Trophoblast cell (in vitro differentiated cells and primary cell): ENCODE data around the gene ADCY9.
"Not testable (repeated sequence)": the region's sequence is repeated elsewhere in the genome, so short reads cannot be mapped to it uniquely, and the experiment has no call there.

Experiments used
- DNase-seq, 2 donors: peaks; one replicate each; pipeline ENCODE4 v3.0.0-alpha.2; 2016
- H2AFZ ChIP-seq: 2 replicates; pipeline ENCODE4 v1.6.1; 2013; ENCODE audit warnings: low read length, moderate library complexity, mild to moderate bottlenecking; ENCODE audit not compliant: insufficient read depth, poor library complexity
- H2AK5ac ChIP-seq: 2 replicates; pipeline ENCODE4 v1.6.1; 2013; ENCODE audit warnings: mild to moderate bottlenecking, low read length
- H2BK120ac ChIP-seq: 2 replicates; pipeline ENCODE4 v1.6.1; 2013; ENCODE audit warnings: low read length, mild to moderate bottlenecking, moderate library complexity; ENCODE audit not compliant: insufficient read depth, poor library complexity
- H2BK12ac ChIP-seq: 2 replicates; pipeline ENCODE4 v1.6.1; 2013; ENCODE audit warnings: mild to moderate bottlenecking, low read length, moderate library complexity
- H2BK5ac ChIP-seq: 2 replicates; pipeline ENCODE4 v1.6.1; 2013; ENCODE audit warnings: low read length, low read depth, moderate library complexity, mild to moderate bottlenecking; ENCODE audit not compliant: poor library complexity
- H3K14ac ChIP-seq: 2 replicates; pipeline ENCODE4 v1.6.1; 2013; ENCODE audit warnings: mild to moderate bottlenecking, low read length
- H3K18ac ChIP-seq: 2 replicates; pipeline ENCODE4 v1.6.1; 2013; ENCODE audit warnings: mild to moderate bottlenecking, low read length
- H3K23ac ChIP-seq: 2 replicates; pipeline ENCODE4 v1.6.1; 2013; ENCODE audit warnings: low read length
- H3K27ac ChIP-seq: 2 replicates; pipeline ENCODE4 v1.5.1; 2013; ENCODE audit warnings: low read depth, mild to moderate bottlenecking, inconsistent platforms, low read length, moderate library complexity
- H3K27me3 ChIP-seq: 2 replicates; pipeline ENCODE4 v1.6.1; 2013; ENCODE audit warnings: inconsistent platforms, mild to moderate bottlenecking, low read length, moderate library complexity; ENCODE audit not compliant: insufficient read depth
- H3K36me3 ChIP-seq, 2 experiments: 1 replicate in 1 of 2; 2 replicates in 1 of 2; pipeline ENCODE4 v1.6.1; 2013; ENCODE audit warnings: low read length in 2 of 2, mild to moderate bottlenecking in 2 of 2, moderate library complexity in 1 of 2; ENCODE audit not compliant: insufficient read depth in 2 of 2, control insufficient read depth in 1 of 2
- H3K4ac ChIP-seq: 2 replicates; pipeline ENCODE4 v1.6.1; 2013; ENCODE audit warnings: low read depth, mild to moderate bottlenecking, low read length, moderate library complexity
- H3K4me1 ChIP-seq, 2 experiments: 1 replicate in 1 of 2; 2 replicates in 1 of 2; pipeline ENCODE4 v1.6.1; 2013; ENCODE audit warnings: low read length in 2 of 2, mild to moderate bottlenecking in 2 of 2, moderate library complexity in 1 of 2; ENCODE audit not compliant: insufficient read depth in 2 of 2, control insufficient read depth in 1 of 2
- H3K4me2 ChIP-seq: 2 replicates; pipeline ENCODE4 v1.6.1; 2013; ENCODE audit warnings: inconsistent platforms, mild to moderate bottlenecking, low read length, moderate library complexity
- H3K4me3 ChIP-seq: 2 replicates; pipeline ENCODE4 v1.5.1; 2013; ENCODE audit warnings: mild to moderate bottlenecking, low read depth, low read length, inconsistent platforms
- H3K79me1 ChIP-seq: one replicate; pipeline ENCODE4 v1.6.1; 2013; ENCODE audit warnings: low read length
- H3K79me2 ChIP-seq: 2 replicates; pipeline ENCODE4 v1.6.1; 2013; ENCODE audit warnings: low read length, mild to moderate bottlenecking; ENCODE audit not compliant: control insufficient read depth, insufficient read depth, poor library complexity
- H3K9ac ChIP-seq: 2 replicates; pipeline ENCODE4 v1.6.1; 2013; ENCODE audit warnings: mild to moderate bottlenecking, low read length
- H3K9me3 ChIP-seq: 2 replicates; pipeline ENCODE4 v1.6.1; 2013; ENCODE audit warnings: low read depth, mild to moderate bottlenecking, control low read depth, inconsistent platforms, low read length; ENCODE audit not compliant: insufficient read depth
- H4K12ac ChIP-seq: 2 replicates; pipeline ENCODE4 v1.6.1; 2013; ENCODE audit warnings: low read depth, mild to moderate bottlenecking, low read length, moderate library complexity
- H4K8ac ChIP-seq: 2 replicates; pipeline ENCODE4 v1.6.1; 2013; ENCODE audit warnings: low read depth, mild to moderate bottlenecking, low read length, moderate library complexity
- H4K91ac ChIP-seq: one replicate; pipeline ENCODE4 v1.6.1; 2013; ENCODE audit warnings: low read depth, mild to moderate bottlenecking, low read length, moderate library complexity
- WGBS: extraction: QIAGEN DNeasy Blood & Tissue Kit; methylation state at CpG from one replicate; pipeline ENCODE4 v1.1.7; 2013; ENCODE audit warnings: missing lambda C conversion rate; ENCODE audit not compliant: insufficient read length, insufficient coverage; ENCODE audit errors: extremely low coverage; 5-methylcytosine and 5-hydroxymethylcytosine counted together

Gene ADCY9

DNA sequence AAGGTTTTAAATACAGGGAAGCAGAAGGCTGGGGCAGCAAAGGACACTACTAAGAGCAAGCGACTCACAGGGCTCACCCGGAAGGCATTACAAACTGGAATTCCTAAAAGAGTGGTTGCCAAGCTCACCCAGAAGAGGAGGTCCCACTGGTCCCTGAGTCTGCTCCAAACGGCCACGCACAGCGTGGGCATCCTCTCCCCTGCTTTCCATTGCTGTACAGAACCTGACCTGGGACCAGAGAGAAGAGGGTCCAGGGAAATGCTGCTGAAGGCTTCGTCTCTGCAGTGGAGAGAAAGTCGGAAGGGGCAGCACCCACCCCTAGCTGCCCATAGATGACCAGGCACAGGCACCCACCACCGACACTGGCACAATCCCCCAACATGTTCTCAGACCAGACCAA is 67.2 kb downstream of the ADCY9 start:
- no peak overlapping the region for H4K91ac ChIP-seq
- no peaks in the 10 kb centered on the region for H3K27me3 ChIP-seq
- no peak for DNase-seq
- H4K8ac ChIP-seq, result no peak overlapping the region
- no peak overlapping the region for H3K9ac ChIP-seq
- H3K4ac ChIP-seq, result no peak overlapping the region
- H3K23ac ChIP-seq, result no peak overlapping the region
- no peak overlapping the region for H2BK5ac ChIP-seq
- no peak overlapping the region for H4K12ac ChIP-seq
- H3K79me1 ChIP-seq, result no peaks in the 10 kb centered on the region
- no peaks in the 10 kb centered on the region for H3K4me1 ChIP-seq
- peaks cover 2% of the 10 kb centered on the region for H3K9me3 ChIP-seq
- H2BK120ac ChIP-seq, result no peak overlapping the region
- H3K27ac ChIP-seq, result no peak overlapping the region
- no CpG with 5 or more reads among the region's 8 CpGs for WGBS
- H2AK5ac ChIP-seq, result no peak overlapping the region
- no peak overlapping the region for H2AFZ ChIP-seq
- H3K36me3 ChIP-seq, result no peaks in the 10 kb centered on the region
- H3K14ac ChIP-seq, result no peak overlapping the region
- H2BK12ac ChIP-seq, result no peak overlapping the region
- H3K4me3 ChIP-seq, result no peak overlapping the region
- no peaks in the 10 kb centered on the region for H3K79me2 ChIP-seq
- H3K18ac ChIP-seq, result no peak overlapping the region
- H3K4me2 ChIP-seq, result no peak overlapping the region

DNA sequence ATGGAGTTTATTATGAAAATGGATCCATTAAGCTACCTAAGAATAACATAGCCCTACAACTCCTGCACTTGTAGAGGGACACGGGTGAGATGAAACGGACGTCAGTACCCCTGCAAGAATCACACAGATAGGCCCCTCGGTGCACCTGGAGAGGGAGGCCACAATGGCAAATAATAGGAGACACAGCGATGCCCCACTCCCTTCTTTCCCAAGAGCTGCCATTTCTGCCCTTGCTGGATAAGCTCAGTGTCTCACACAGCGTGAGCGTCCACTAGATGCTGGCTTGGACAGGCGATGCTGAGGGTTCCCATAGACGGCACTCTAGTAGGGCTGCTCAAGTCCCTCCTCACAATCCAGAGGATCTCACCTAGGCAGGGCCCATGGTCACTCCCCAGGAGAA is 67.8 kb downstream of the ADCY9 start:
- no peak overlapping the region for H4K91ac ChIP-seq
- no peak for DNase-seq
- no peak overlapping the region for H3K18ac ChIP-seq
- no peak overlapping the region for H3K4me3 ChIP-seq
- no peak overlapping the region for H3K27ac ChIP-seq
- H3K79me2 ChIP-seq, result no peaks in the 10 kb centered on the region
- no CpG with 5 or more reads among the region's 9 CpGs for WGBS
- H3K9me3 ChIP-seq, result peaks cover 2% of the 10 kb centered on the region
- H3K4me1 ChIP-seq, result no peaks in the 10 kb centered on the region
- H4K12ac ChIP-seq, result no peak overlapping the region
- no peak overlapping the region for H3K23ac ChIP-seq
- H3K9ac ChIP-seq, result no peak overlapping the region
- no peaks in the 10 kb centered on the region for H3K36me3 ChIP-seq
- H3K14ac ChIP-seq, result no peak overlapping the region
- H2AK5ac ChIP-seq, result no peak overlapping the region
- H4K8ac ChIP-seq, result no peak overlapping the region
- H3K27me3 ChIP-seq, result no peaks in the 10 kb centered on the region
- no peak overlapping the region for H3K4ac ChIP-seq
- H3K79me1 ChIP-seq, result no peaks in the 10 kb centered on the region
- H3K4me2 ChIP-seq, result no peak overlapping the region
- no peak overlapping the region for H2AFZ ChIP-seq
- no peak overlapping the region for H2BK12ac ChIP-seq
- H2BK5ac ChIP-seq, result no peak overlapping the region
- no peak overlapping the region for H2BK120ac ChIP-seq

DNA sequence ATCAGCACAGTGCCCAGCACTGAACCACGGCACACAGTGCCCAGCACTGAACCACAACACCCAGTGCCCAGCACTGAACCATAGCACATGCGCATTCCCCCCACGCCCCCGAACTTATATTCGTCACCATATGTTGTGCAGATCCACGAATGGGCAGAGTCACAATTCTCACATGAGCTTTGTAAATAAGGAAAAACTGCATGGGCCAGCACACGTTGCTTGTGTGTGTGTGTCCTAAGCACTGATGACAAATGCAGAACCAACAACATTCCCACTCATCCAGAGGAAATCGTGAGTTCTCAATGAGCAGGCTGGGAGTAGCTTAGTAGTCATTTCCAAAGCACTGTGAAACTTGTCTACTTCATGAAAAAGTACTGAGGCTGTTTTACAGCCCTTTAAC is 70.0 kb downstream of the ADCY9 start:
- H3K9ac ChIP-seq, result no peak overlapping the region
- no peak overlapping the region for H4K8ac ChIP-seq
- H3K27ac ChIP-seq, result no peak overlapping the region
- H2BK12ac ChIP-seq, result no peak overlapping the region
- H3K14ac ChIP-seq, result no peak overlapping the region
- no peak overlapping the region for H3K4ac ChIP-seq
- no peaks in the 10 kb centered on the region for H3K36me3 ChIP-seq
- H3K9me3 ChIP-seq, result peaks cover 2% of the 10 kb centered on the region
- no peak overlapping the region for H3K23ac ChIP-seq
- no peak overlapping the region for H2AFZ ChIP-seq
- WGBS, result no CpG with 5 or more reads among the region's 8 CpGs
- H3K4me1 ChIP-seq, result no peaks in the 10 kb centered on the region
- H4K91ac ChIP-seq, result no peak overlapping the region
- H3K4me2 ChIP-seq, result no peak overlapping the region
- H2BK5ac ChIP-seq, result no peak overlapping the region
- no peak overlapping the region for H2AK5ac ChIP-seq
- DNase-seq, result no peak
- no peak overlapping the region for H4K12ac ChIP-seq
- H3K18ac ChIP-seq, result no peak overlapping the region
- no peaks in the 10 kb centered on the region for H3K79me2 ChIP-seq
- no peaks in the 10 kb centered on the region for H3K79me1 ChIP-seq
- H2BK120ac ChIP-seq, result no peak overlapping the region
- no peak overlapping the region for H3K4me3 ChIP-seq
- H3K27me3 ChIP-seq, result no peaks in the 10 kb centered on the region

DNA sequence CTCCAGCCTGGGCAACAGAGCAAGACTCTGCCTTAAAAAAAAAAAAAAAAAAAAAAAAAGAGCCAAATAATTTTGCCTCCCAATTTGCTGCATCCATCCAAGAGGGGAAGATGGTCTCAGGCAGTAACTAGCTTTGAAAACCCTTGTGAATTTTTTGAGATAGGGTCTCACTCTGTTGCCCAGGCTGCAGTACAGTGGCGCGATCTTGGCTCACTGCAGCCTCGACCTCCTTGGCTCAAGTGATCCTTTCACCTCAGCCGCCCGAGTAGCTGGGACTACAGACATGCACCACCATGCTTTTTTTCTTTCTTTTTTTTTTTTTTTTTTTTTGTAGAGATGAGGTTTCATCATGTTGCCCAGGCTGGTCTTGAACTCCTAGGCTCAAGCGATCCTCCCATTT is 70.7 kb downstream of the ADCY9 start:
- H3K14ac ChIP-seq, result not testable (repeated sequence)
- WGBS, result no CpG with 5 or more reads among the region's 6 CpGs

More for the DNA sequence above, 70.7 kb downstream of the ADCY9 start:
- H3K18ac ChIP-seq, H2BK5ac ChIP-seq, H3K79me2 ChIP-seq, H3K9ac ChIP-seq, H4K91ac ChIP-seq, H3K27me3 ChIP-seq, DNase-seq, H2BK12ac ChIP-seq, H3K4me2 ChIP-seq, H3K9me3 ChIP-seq, H3K4me1 ChIP-seq, H4K12ac ChIP-seq, H3K4ac ChIP-seq, H3K4me3 ChIP-seq, H4K8ac ChIP-seq, H2BK120ac ChIP-seq, H3K27ac ChIP-seq, H2AFZ ChIP-seq, H2AK5ac ChIP-seq, H3K23ac ChIP-seq, H3K79me1 ChIP-seq, H3K36me3 ChIP-seq: not testable (repeated sequence)
